Activated CD4-positive, alpha-beta T cell treated with anti-CD3 and anti-CD28 coated beads for 36 hours (primary cell): Measurements from ENCODE around the gene CRY2. TPM values are rescaled to one million over a fixed set of nuclear protein-coding genes. Genes with fewer than 3 reads are reported as not detected.

Source experiments
- ATAC-seq: fragments of 200-7000 bp; cut with Tn5 transposase; one replicate; pipeline ENCODE4 v1.10.0; 2021; ENCODE audit warnings: mild to moderate bottlenecking, moderate library complexity
- CTCF ChIA-PET: fragments of 350-600 bp; sonication (Branson Sonifier 250); formaldehyde crosslinking; loops from one replicate; lab custom pipeline; 2021; ENCODE audit warnings: antibody characterized with exemption; lab: Charles Lee
- POLR2A ChIA-PET: fragments of 350-600 bp; sonication (Branson Sonifier 250); formaldehyde crosslinking; loops from one replicate; lab custom pipeline; 2021; ENCODE audit warnings: antibody characterized with exemption, inconsistent platforms; lab: Charles Lee
- DNase-seq: peaks from one replicate; pipeline ENCODE4 v3.0.0-alpha.2; 2020
- H3K27ac Mint-ChIP-seq: one replicate; pipeline ENCODE4 v1.8.0; 2021; ENCODE audit warnings: mixed read lengths
- H3K27me3 Mint-ChIP-seq: one replicate; pipeline ENCODE4 v1.8.0; 2021; ENCODE audit warnings: mixed read lengths
- H3K36me3 Mint-ChIP-seq: one replicate; pipeline ENCODE4 v1.8.0; 2021; ENCODE audit warnings: low read depth, mixed read lengths
- H3K4me1 Mint-ChIP-seq: one replicate; pipeline ENCODE4 v1.8.0; 2021; ENCODE audit warnings: mixed read lengths
- H3K4me3 Mint-ChIP-seq: one replicate; pipeline ENCODE4 v1.8.0; 2021; ENCODE audit warnings: mild to moderate bottlenecking, moderate library complexity, mixed read lengths
- H3K9me3 Mint-ChIP-seq: one replicate; pipeline ENCODE4 v1.8.0; 2021; ENCODE audit warnings: low read depth, mixed read lengths
- intact Hi-C, 2 experiments: fragments of 100-400 bp; cut with DNase I in 1 of 2; cut with micrococcal nuclease in 1 of 2; formaldehyde crosslinking; loops; one replicate each; pipeline versions ENCODE4 v1.14.2 to v1.15.1; 2022 to 2024; cut with DNase I, micrococcal nuclease
- total RNA-seq, 2 experiments: library from RNA; stranded (reverse); gene quantifications; one replicate each; pipeline ENCODE4 v1.2.3, GENCODE V29; 2021

CRY2 gene
- total RNA-seq, 2 experiments from 2014 or later, result 13.1 to 14.1 TPM

DNA sequence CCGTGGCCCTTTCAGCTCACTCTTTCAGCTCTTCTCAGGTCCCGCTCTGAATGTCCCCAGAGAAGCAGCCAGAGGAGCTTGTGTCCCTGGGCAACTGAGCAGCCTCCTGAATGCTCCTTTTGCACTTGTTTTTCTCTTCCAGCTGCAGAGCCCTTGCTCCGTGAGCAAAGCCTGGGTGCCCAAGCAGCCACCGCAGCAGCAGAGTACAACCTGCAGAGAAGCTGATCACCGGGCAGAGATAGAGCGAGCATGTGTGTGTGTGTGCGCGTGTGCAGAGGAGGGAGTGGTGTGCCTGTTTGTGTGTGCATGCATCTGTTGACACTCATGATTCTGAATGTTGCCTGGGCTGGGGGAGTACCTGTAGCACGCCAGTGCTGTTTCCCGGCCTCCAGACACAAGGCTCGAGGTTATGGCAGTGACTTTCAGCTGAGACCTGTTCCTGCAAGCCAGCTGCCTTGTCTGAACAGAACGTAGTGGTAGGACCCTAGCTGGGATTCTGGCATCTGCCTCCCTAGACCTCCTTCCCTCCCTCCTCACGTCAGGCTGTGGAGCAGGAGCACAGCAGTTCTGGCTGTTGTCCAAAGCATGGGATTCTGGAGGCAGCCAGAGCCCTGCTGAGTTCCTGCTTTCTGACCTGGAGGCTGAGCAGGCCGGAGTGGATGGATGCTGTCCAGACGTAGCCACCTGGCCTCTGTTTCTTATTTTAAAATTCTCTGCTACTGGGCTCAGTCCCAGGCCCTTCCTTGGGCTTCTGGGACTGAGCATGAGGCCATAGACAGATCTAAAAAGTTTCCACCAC lies 33.7 kb downstream of the CRY2 start:
- Mint-ChIP-seq H3K9me3 (no peaks in the 10 kb centered on the region), H3K4me3 (no peak overlapping the region), H3K36me3 (peaks cover 32% of the 10 kb centered on the region), H3K4me1 (peaks cover 8% of the 10 kb centered on the region), H3K27ac (no peak overlapping the region), H3K27me3 (peaks cover 3% of the 10 kb centered on the region)
- ChIA-PET CTCF (interaction anchor here (0.6 kb wide), 1 partner anchor 12 kb away, joined by 4 read pairs; no protein-coding TSS in a partner anchor), POLR2A (no interaction called here)
- no peak for DNase-seq
- ATAC-seq, result no peak
- intact Hi-C loops, result no loop called here

DNA sequence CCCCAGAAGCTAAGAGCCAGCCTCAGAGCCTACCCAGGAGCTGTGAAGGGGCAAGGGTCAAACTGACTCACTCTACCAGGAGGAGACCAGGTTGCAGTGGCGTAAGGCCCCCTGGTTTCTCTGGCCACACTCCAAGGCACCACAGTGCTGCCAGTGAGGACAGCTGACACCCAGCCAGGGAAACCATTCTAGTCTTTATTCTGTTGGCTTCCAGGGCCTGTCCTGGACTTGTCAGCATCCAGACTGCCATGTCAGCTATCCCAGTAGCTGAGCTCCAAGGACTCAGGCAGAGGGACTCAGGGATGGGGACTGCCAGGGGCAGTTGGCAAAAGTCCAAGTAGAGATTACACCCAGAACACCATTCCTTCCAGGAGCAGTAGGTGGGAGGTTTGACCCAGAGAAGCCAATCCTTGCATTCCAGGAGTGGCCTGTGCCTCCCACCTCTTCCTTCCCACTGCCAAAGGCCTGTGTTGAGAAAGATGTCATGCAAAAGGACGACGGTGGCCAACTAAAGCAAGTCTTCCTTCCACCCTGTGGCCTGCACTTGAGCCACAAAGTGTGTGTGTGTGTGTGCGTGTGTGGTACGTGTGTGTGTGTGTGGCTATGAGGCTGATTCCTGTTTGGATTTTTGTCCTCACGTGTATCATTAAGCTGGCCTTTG lies 34.6 kb downstream of the CRY2 start:
- ATAC-seq (no peak), DNase-seq (no peak)
- peaks cover 28% of the 10 kb centered on the region for H3K36me3 Mint-ChIP-seq
- H3K9me3 Mint-ChIP-seq, result no peaks in the 10 kb centered on the region
- no peak overlapping the region for H3K27ac Mint-ChIP-seq
- intact Hi-C loops, result no loop called here
- H3K4me3 Mint-ChIP-seq, result no peak overlapping the region
- H3K4me1 Mint-ChIP-seq, result peaks cover 8% of the 10 kb centered on the region
- H3K27me3 Mint-ChIP-seq, result peaks cover 3% of the 10 kb centered on the region
- ChIA-PET CTCF (no interaction called here), POLR2A (no interaction called here)

DNA sequence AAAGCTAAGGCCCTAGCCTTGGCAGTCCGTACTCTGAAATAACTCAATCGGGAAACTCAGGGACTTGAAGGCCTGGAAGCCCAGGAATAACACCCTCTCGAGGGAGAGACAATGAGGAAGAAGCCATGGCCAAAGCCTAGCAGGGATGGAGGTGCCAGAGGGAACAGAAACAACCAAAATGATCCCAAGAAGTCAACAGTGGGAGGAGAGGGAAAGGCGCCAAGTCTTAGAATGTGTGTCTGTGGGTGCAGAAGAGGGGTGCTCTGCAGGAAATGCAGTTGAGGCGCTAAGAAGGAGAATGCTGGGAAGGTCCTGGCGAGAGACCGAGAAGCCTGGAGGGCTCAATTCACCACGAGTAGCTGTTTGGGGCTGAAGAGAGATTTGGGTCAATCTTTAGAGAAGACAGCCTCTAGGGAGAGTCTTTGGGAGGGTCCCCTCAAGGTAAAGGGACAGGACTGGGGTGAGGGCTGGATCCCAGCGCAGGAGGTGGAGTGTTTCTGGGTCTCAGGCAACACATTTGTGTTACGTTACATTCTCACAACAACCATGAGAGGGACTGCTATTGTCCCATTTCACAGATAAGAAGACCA lies 37.4 kb downstream of the CRY2 start:
- H3K4me3 Mint-ChIP-seq, result peak overlapping the region; percentile 66
- no peak for ATAC-seq
- no peak for DNase-seq
- ChIA-PET POLR2A (no interaction called here), CTCF (no interaction called here)
- peaks cover 3% of the 10 kb centered on the region for H3K27me3 Mint-ChIP-seq
- peaks cover 20% of the 10 kb centered on the region for H3K36me3 Mint-ChIP-seq
- H3K4me1 Mint-ChIP-seq, result peaks cover 8% of the 10 kb centered on the region
- H3K9me3 Mint-ChIP-seq, result no peaks in the 10 kb centered on the region
- intact Hi-C loops, result loop anchor here in 1 of 2 experiments (1.0 kb wide), 4 partner anchors 15 to 79 kb away; partner anchors contain the start of genes CRY2 and SLC35C1
- H3K27ac Mint-ChIP-seq, result no peak overlapping the region

DNA sequence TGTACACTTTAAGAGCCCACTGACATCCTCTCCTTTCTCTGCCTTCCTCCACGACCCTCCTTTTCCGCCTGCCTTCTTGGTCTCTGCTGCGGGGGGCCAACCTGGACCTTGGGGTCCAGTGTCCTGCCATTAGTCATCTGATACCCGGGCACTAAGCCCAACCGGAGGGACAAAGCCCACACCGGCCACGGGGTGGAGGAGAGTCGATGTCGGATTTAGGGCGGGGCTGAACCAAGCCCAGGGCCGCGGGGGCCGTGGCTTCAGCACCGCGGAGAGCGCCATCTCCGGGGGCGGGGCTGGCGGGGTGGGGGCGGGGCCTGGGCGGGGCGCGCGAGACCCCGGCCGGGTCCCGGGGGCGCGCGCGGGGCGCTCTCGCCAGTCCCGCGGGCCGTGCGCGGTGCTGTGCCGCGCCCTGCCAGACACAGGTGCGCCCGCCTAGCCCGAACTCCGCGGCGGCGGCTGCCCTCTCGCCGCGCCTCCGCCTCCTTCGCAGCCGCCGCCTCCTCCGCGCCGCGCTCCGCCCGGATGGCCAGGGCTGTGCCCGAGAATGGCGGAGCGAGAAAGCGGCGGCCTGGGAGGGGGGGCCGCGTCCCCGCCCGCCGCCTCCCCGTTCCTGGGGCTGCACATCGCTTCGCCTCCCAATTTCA lies 38.1 kb downstream of the CRY2 start, which contains the start of gene MAPK8IP1:
MAPK8IP1 (plus strand) TSS at position 378 of the 647 bp plus-strand sequence; CDS start at position 548, 170 bp downstream.
- H3K4me3 Mint-ChIP-seq, result peak within 1 kb of the TSS; percentile 66
- H3K4me1 Mint-ChIP-seq, result peaks cover 8% of the 10 kb centered on the region
- DNase-seq, result peak; percentile 68
- POLR2A ChIA-PET, result no interaction called here
- H3K36me3 Mint-ChIP-seq, result peaks cover 14% of the 10 kb centered on the region
- CTCF ChIA-PET, result no interaction called here
- peak; percentile 89 for ATAC-seq
- H3K9me3 Mint-ChIP-seq, result no peaks in the 10 kb centered on the region
- peaks cover 3% of the 10 kb centered on the region for H3K27me3 Mint-ChIP-seq
- intact Hi-C loops, result loop anchor here in 1 of 2 experiments (1.0 kb wide), 4 partner anchors 14 to 80 kb away; partner anchors contain the start of genes CRY2 and SLC35C1
- H3K27ac Mint-ChIP-seq, result no peak within 1 kb of the TSS

DNA sequence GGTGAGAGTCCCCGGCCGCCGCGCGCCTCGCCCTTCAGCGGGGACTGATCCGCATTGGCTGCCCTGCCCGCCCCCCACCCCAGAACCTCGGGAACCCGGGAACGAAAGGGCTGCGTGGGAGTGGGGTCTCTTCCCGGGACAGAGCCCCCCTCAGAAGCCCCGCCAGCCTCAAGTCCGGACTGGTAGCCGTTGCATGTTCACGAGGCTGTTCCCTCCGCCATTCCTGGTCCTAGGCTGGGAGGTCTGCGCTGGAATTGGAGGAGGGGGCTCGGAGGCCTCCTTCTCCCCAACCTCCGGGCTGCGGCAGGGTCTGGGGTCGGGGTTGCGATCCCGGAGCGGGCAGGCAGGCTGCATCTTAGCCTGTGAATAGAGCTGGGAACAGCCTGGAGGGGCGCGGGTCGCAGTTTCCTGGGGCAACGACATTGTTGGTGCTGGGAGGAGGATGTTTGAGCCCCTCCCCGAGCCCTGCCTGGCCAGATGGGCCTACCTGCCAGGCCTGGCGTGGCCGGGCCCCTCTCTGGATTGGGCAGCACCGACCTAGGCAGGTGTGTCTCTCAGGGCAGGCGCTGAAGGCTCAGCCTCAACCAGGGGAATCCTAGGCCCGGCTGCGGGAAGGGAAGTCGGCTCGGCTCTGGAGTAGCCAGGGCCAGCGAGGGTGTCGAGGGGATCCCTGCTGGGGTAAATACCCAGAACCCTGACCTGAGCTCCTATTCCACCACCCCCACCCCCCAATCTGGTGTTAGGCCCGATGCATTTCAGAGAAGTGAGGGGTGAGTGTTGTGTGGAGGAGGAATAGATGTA lies 38.8 kb downstream of the CRY2 start:
- DNase-seq, result no peak
- H3K4me1 Mint-ChIP-seq, result peaks cover 8% of the 10 kb centered on the region
- peaks cover 3% of the 10 kb centered on the region for H3K27me3 Mint-ChIP-seq
- H3K27ac Mint-ChIP-seq, result no peak overlapping the region
- ChIA-PET POLR2A (no interaction called here), CTCF (interaction anchor here (0.6 to 1.1 kb wide), 2 partner anchors 14 to 70 kb away, joined by 3 read pairs; no protein-coding TSS in a partner anchor)
- H3K9me3 Mint-ChIP-seq, result no peaks in the 10 kb centered on the region
- intact Hi-C loops, result loop anchor here in 1 of 2 experiments (1.0 kb wide), 4 partner anchors 13 to 81 kb away; partner anchors contain the start of genes CRY2 and SLC35C1
- peaks cover 8% of the 10 kb centered on the region for H3K36me3 Mint-ChIP-seq
- no peak overlapping the region for H3K4me3 Mint-ChIP-seq
- ATAC-seq, result no peak

DNA sequence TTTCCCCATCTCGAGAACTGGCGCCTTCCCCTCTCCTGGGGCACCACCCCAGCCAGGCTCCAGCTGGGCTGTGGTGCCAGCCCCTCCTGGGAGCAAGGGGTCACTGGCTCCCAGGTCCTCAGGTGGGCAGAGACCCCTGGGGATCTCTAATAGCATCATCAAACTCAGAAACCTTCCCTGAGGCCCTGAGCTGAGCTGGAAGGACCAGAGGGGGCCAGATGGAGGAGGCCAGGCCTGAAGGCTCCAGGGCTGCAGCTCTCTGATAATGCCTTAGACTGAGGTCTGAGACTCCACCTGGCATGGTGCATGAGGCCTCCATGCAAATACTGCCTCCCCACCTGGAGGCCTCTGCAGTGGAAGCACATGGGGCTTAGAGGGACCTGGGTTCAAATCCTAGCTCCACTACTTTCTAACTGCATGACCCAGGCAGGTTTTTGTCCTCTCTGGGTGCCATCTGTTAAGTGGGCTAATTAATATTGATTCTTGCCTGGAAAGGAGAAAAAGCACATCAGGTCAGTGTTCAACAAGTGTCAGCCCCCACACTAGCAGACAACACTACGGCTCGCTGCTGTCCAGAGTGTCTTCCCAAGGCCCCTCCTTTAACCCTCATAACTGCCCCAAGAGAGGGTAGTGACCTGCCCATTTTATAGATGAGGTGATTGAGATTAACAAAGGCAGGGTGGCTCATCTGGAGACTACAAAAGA lies 39.7 kb downstream of the CRY2 start:
- intact Hi-C loops, result no loop called here
- ChIA-PET CTCF (interaction anchor here (0.6 to 1.1 kb wide), 2 partner anchors 15 to 69 kb away, joined by 3 read pairs; no protein-coding TSS in a partner anchor), POLR2A (no interaction called here)
- no peak for DNase-seq
- Mint-ChIP-seq H3K36me3 (peaks cover 8% of the 10 kb centered on the region), H3K4me3 (no peak overlapping the region), H3K27ac (no peak overlapping the region), H3K9me3 (no peaks in the 10 kb centered on the region), H3K4me1 (peaks cover 8% of the 10 kb centered on the region), H3K27me3 (peaks cover 3% of the 10 kb centered on the region)
- no peak for ATAC-seq

DNA sequence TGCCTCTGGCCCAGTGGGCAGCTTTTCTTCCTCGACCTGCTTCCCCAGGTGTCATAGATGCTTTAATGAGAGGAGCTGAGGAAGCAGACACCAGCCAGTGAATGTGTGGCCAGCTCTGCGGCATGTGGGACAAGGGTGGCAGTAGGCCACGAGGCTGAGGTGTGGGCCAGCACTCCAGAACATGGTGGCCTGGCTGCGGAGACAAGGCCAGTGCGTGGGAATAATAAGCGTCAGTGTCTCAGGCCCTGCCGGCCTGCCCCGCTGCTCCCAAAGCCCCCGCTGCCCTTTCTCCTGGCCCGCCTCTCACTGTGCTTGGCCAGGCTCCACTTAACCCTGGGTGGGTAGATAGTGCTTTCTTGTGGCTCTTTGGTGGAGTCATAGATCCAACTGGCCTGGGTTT lies 40.3 kb downstream of the CRY2 start:
- POLR2A ChIA-PET, result no interaction called here
- peaks cover 3% of the 10 kb centered on the region for H3K27me3 Mint-ChIP-seq
- no peak for DNase-seq
- no peak overlapping the region for H3K27ac Mint-ChIP-seq
- H3K36me3 Mint-ChIP-seq, result peaks cover 4% of the 10 kb centered on the region
- peaks cover 8% of the 10 kb centered on the region for H3K4me1 Mint-ChIP-seq
- ATAC-seq, result no peak
- CTCF ChIA-PET, result interaction anchor here (0.6 to 1.1 kb wide), 2 partner anchors 68 to 149 kb away, joined by 3 read pairs; no protein-coding TSS in a partner anchor
- no peaks in the 10 kb centered on the region for H3K9me3 Mint-ChIP-seq
- H3K4me3 Mint-ChIP-seq, result no peak overlapping the region
- intact Hi-C loops, result no loop called here

DNA sequence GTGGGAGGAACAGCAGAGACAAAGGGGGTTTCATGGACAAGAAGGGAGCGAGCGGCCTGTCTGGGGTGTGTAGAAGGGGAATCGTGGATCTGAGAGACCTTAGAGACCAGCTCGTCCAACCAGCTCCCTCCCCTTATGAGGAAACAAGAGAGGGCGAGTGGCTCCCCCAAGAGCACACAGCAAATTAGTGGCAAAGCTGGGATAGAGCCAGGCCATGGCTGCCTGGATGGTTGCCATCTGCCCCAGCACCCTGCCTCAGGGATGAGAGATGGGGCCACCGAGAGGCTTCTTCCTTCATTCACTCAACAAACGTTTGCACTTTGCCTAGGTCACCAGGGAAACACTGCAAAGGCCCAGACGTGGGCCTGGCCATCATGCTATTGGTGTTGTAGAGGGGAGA lies 42.3 kb downstream of the CRY2 start:
- no peak for ATAC-seq
- intact Hi-C loops, result no loop called here
- Mint-ChIP-seq H3K27ac (no peak overlapping the region), H3K4me3 (no peak overlapping the region), H3K36me3 (no peaks in the 10 kb centered on the region), H3K4me1 (peaks cover 7% of the 10 kb centered on the region), H3K9me3 (no peaks in the 10 kb centered on the region), H3K27me3 (peaks cover 6% of the 10 kb centered on the region)
- ChIA-PET CTCF (no interaction called here), POLR2A (no interaction called here)
- no peak for DNase-seq

DNA sequence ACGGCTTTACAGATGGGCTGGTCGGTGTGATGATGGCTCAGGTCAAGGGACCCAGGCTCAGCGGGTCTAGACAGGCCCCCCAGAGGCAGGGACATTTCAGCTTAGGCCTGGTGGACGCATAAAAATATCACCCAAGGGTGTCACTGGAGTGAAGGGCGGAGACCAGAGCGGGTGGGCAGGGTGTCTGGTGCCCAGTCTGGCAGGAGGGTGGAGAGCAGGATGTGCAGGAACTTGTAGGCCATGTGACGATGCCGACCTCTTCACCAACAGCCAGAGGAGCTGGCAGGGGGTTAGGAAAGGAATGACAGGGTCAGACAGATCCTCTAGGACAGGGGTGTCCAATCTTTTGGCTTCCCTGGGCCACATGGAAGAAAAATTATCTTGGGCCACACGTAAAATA lies 42.7 kb downstream of the CRY2 start:
- DNase-seq, result no peak
- Mint-ChIP-seq H3K4me1 (peaks cover 3% of the 10 kb centered on the region), H3K27ac (no peak overlapping the region), H3K9me3 (no peaks in the 10 kb centered on the region), H3K4me3 (no peak overlapping the region), H3K36me3 (no peaks in the 10 kb centered on the region), H3K27me3 (peaks cover 9% of the 10 kb centered on the region)
- intact Hi-C loops, result no loop called here
- ChIA-PET POLR2A (no interaction called here), CTCF (no interaction called here)
- ATAC-seq, result no peak
